Chondrocyte (in vitro differentiated cells): ENCODE measurements around the gene GPR26. TPM values are rescaled to one million over a fixed set of nuclear protein-coding genes. Genes with fewer than 3 reads are reported as not detected.
"Not testable (repeated sequence)": the region's sequence is repeated elsewhere in the genome, so short reads cannot be mapped to it uniquely, and the experiment has no call there.

Experiments
- DNase-seq: peaks from one replicate; pipeline ENCODE4 v3.0.0; 2021; ENCODE audit warnings: mixed read lengths, low spot score
- H3K27ac Mint-ChIP-seq: one replicate; pipeline ENCODE4 v1.8.0; 2021; ENCODE audit warnings: mild to moderate bottlenecking, moderate library complexity, mixed read lengths; ENCODE audit not compliant: unreplicated experiment
- H3K27me3 Mint-ChIP-seq: 2 replicates; pipeline ENCODE4 v1.8.0; 2021; ENCODE audit warnings: low read depth, mixed read lengths
- H3K36me3 Mint-ChIP-seq: 2 replicates; pipeline ENCODE4 v1.8.0; 2021; ENCODE audit warnings: low read depth, mixed read lengths
- H3K4me1 Mint-ChIP-seq: 2 replicates; pipeline ENCODE4 v1.8.0; 2021; ENCODE audit warnings: low read depth, mild to moderate bottlenecking, mixed read lengths
- H3K4me3 Mint-ChIP-seq: one replicate; pipeline ENCODE4 v1.8.0; 2021; ENCODE audit warnings: mild to moderate bottlenecking, moderate library complexity, mixed read lengths; ENCODE audit not compliant: unreplicated experiment
- H3K9me3 Mint-ChIP-seq: 2 replicates; pipeline ENCODE4 v1.8.0; 2021; ENCODE audit warnings: low read depth, mixed read lengths
- total RNA-seq: library from RNA; stranded (reverse); gene quantifications from 3 replicates; pipeline ENCODE4 v1.2.1, GENCODE V29; 2021
- TF ChIP-seq, protein P1 (sequence below): fragments of 200-600 bp; sonication (generic); IDR thresholded peaks from 2 replicates; pipeline ENCODE4 v1.5.0; 2021; ENCODE audit warnings: antibody characterized with exemption, mild to moderate bottlenecking, moderate library complexity

GPR26 gene
- total RNA-seq, 1 donor from 2014 or later = not detected

- no peaks in the 10 kb centered on the region for H3K36me3 Mint-ChIP-seq
- no peak overlapping the region for H3K27ac Mint-ChIP-seq
- H3K4me3 Mint-ChIP-seq = no peak overlapping the region
- no peak for DNase-seq
- TF ChIP-seq, protein P1, sequence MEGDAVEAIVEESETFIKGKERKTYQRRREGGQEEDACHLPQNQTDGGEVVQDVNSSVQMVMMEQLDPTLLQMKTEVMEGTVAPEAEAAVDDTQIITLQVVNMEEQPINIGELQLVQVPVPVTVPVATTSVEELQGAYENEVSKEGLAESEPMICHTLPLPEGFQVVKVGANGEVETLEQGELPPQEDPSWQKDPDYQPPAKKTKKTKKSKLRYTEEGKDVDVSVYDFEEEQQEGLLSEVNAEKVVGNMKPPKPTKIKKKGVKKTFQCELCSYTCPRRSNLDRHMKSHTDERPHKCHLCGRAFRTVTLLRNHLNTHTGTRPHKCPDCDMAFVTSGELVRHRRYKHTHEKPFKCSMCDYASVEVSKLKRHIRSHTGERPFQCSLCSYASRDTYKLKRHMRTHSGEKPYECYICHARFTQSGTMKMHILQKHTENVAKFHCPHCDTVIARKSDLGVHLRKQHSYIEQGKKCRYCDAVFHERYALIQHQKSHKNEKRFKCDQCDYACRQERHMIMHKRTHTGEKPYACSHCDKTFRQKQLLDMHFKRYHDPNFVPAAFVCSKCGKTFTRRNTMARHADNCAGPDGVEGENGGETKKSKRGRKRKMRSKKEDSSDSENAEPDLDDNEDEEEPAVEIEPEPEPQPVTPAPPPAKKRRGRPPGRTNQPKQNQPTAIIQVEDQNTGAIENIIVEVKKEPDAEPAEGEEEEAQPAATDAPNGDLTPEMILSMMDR = no peak
- no peaks in the 10 kb centered on the region for H3K4me1 Mint-ChIP-seq
- H3K9me3 Mint-ChIP-seq = peaks cover 8% of the 10 kb centered on the region
- H3K27me3 Mint-ChIP-seq = peaks cover 3% of the 10 kb centered on the region
These were observed 56.2 kb downstream of the GPR26 start for GRCh38 chr10:123722351-123722750.

DNA sequence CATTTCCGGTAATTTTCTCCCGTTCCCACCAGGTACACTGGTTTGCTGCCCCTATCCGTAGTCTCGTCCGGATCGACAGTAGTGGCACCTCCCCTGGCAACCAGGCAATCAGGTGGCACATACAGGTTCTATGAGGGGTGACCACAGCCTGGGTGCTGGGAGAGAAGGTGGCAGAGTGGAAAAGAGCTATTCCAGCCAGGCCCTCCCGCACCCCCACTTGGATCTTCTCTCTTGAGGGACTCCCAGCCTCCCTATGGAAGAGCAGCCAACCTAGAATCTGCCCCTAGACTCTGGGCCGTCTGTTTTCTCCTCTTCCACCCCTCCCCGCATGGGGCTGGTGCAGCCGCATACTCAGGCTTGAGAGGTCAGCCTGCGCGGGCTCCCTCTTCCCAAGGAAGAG lies 58.6 kb downstream of the GPR26 start:
- no peaks in the 10 kb centered on the region for H3K36me3 Mint-ChIP-seq
- no peaks in the 10 kb centered on the region for H3K4me1 Mint-ChIP-seq
- peaks cover 2% of the 10 kb centered on the region for H3K9me3 Mint-ChIP-seq
- no peak overlapping the region for H3K27ac Mint-ChIP-seq
- no peak for DNase-seq
- TF ChIP-seq, protein P1 = no peak
- H3K4me3 Mint-ChIP-seq = no peak overlapping the region
- H3K27me3 Mint-ChIP-seq = peaks cover 3% of the 10 kb centered on the region

DNA sequence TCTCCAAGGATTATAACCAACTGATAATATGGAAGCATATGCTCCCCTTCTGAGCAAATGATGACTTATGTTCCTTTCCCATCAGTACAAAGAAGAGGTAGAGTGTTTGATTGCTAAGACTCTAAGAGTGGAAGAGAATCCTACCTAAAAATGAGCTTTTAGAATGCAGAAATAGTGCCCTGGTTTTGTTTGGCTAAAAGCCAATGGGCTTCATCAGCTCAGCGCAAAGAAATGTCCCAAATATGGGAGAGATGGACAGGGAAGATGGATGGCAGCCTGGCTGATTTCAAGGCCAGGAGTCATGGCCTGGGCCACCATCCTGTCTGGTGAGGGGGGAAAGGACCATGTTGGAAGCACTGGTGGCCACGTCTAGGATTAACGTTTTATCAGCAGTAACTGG lies 60.2 kb downstream of the GPR26 start:
- Mint-ChIP-seq H3K36me3 (no peaks in the 10 kb centered on the region), H3K9me3 (peaks cover 8% of the 10 kb centered on the region), H3K4me3 (no peak overlapping the region), H3K27me3 (no peaks in the 10 kb centered on the region), H3K27ac (no peak overlapping the region), H3K4me1 (no peaks in the 10 kb centered on the region)
- TF ChIP-seq, protein P1 = no peak
- no peak for DNase-seq

- Mint-ChIP-seq H3K4me3 (no peak overlapping the region), H3K36me3 (no peaks in the 10 kb centered on the region), H3K4me1 (no peaks in the 10 kb centered on the region), H3K9me3 (peaks cover 10% of the 10 kb centered on the region), H3K27me3 (no peaks in the 10 kb centered on the region), H3K27ac (no peak overlapping the region)
- DNase-seq = no peak
- TF ChIP-seq, protein P1 = no peak
These were observed 60.7 kb downstream of the GPR26 start for GRCh38 chr10:123726836-123727235.

DNA sequence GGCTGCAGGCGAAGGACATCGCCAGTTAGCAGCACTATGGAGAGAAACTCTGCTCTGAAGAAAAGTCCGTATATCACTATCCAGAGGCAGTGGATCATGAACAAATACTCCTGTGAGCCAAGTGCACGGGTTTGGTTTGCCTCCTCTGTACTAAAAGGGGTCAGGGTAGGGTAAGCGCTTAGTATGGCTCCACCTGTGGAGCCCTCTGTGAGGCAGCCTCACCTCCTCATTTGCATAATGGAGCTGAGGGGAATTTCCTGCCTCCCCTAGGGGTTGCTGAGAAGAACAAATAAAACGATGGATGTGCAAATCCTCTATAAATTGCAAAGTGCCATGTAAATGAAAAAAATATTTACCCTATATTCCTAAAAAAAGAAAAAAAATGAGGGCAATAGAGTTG lies 63.4 kb downstream of the GPR26 start:
- H3K9me3 Mint-ChIP-seq = peaks cover 20% of the 10 kb centered on the region
- H3K4me1 Mint-ChIP-seq = no peaks in the 10 kb centered on the region
- TF ChIP-seq, protein P1 = no peak
- H3K4me3 Mint-ChIP-seq = no peak overlapping the region
- no peaks in the 10 kb centered on the region for H3K36me3 Mint-ChIP-seq
- H3K27ac Mint-ChIP-seq = no peak overlapping the region
- H3K27me3 Mint-ChIP-seq = no peaks in the 10 kb centered on the region
- DNase-seq = no peak

DNA sequence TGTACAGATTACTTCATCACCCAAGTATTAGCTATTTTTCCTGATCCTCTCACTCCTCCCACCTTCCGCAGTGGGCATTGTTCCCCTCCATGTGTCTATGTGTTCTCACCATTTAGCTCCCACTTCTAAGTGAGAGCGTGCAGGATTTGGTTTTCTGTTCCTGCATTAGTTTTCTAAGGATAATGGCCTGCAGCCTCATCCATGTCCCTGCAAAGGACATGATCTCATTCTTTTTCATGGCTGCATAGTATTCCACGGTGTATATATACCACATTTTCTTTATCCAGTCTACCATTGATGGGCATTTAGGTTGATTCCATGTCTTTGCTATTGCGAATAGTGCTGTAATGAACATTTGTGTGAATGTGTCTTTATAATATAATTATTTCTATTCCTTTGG lies 70.8 kb downstream of the GPR26 start:
- peaks cover 20% of the 10 kb centered on the region for H3K9me3 Mint-ChIP-seq
- not testable (repeated sequence) for H3K27me3 Mint-ChIP-seq, H3K4me3 Mint-ChIP-seq, H3K4me1 Mint-ChIP-seq, DNase-seq, H3K27ac Mint-ChIP-seq, H3K36me3 Mint-ChIP-seq
